ENCODE measurements around the gene SPEG. TPM values are rescaled to one million over a fixed set of nuclear protein-coding genes. Genes with fewer than 3 reads are reported as not detected.

The SPEG gene
- total and polyA plus RNA-seq, 2 of the 8 experiments (the other 6 are each of a cell fraction or from before 2014, with no cell fraction given) = 19.9 to 32.0 TPM

Other genes starting within 250 kb of the SPEG start
- 16.0 and 16.6 TPM in 2 replicates for gene ZFAND2B, start 228.1 kb upstream of the SPEG start, total RNA-seq (2021; fragmentation: NEBNext Ultra II Directional; extraction: Animal tissue kit (Norgen Biotek cat#: 25700))
- 17.9 and 20.2 TPM in 2 replicates for gene ZFAND2B, start 228.1 kb upstream of the SPEG start, polyA plus RNA-seq (2011; rRNA removed)
- gene ABCB6, start 215.9 kb upstream of the SPEG start, total RNA-seq (2021; fragmentation: NEBNext Ultra II Directional; extraction: Animal tissue kit (Norgen Biotek cat#: 25700)) = 44.9 and 49.9 TPM in 2 replicates
- 50.6 and 65.6 TPM in 2 replicates for gene ABCB6, start 215.9 kb upstream of the SPEG start, polyA plus RNA-seq (2011; rRNA removed)
- gene ATG9A, start 205.2 kb upstream of the SPEG start, total RNA-seq (2021; fragmentation: NEBNext Ultra II Directional; extraction: Animal tissue kit (Norgen Biotek cat#: 25700)) = 43.6 and 43.8 TPM in 2 replicates
- 66.8 and 82.2 TPM in 2 replicates for gene ATG9A, start 205.2 kb upstream of the SPEG start, polyA plus RNA-seq (2011; rRNA removed)
- gene ANKZF1, start 205.0 kb upstream of the SPEG start, total RNA-seq (2021; fragmentation: NEBNext Ultra II Directional; extraction: Animal tissue kit (Norgen Biotek cat#: 25700)) = 44.4 and 50.1 TPM in 2 replicates
- 32.5 and 43.7 TPM in 2 replicates for gene ANKZF1, start 205.0 kb upstream of the SPEG start, polyA plus RNA-seq (2011; rRNA removed)
- 3.2 and 3.7 TPM in 2 replicates for gene GLB1L, start 189.4 kb upstream of the SPEG start, total RNA-seq (2021; fragmentation: NEBNext Ultra II Directional; extraction: Animal tissue kit (Norgen Biotek cat#: 25700))
- gene GLB1L, start 189.4 kb upstream of the SPEG start, polyA plus RNA-seq (2011; rRNA removed) = 3.7 and 4.0 TPM in 2 replicates
- gene STK16, start 189.4 kb upstream of the SPEG start, total RNA-seq (2021; fragmentation: NEBNext Ultra II Directional; extraction: Animal tissue kit (Norgen Biotek cat#: 25700)) = 17.0 and 21.3 TPM in 2 replicates
- 51.4 and 69.9 TPM in 2 replicates for gene STK16, start 189.4 kb upstream of the SPEG start, polyA plus RNA-seq (2011; rRNA removed)
- gene TUBA4B, start 181.6 kb upstream of the SPEG start, total RNA-seq (2021; fragmentation: NEBNext Ultra II Directional; extraction: Animal tissue kit (Norgen Biotek cat#: 25700)) = 0.24 TPM in 1 of 2 replicates, not detected in the other
- 0.08 and 0.25 TPM in 2 replicates for gene TUBA4B, start 181.6 kb upstream of the SPEG start, polyA plus RNA-seq (2011; rRNA removed)
- gene TUBA4A, start 180.9 kb upstream of the SPEG start, total RNA-seq (2021; fragmentation: NEBNext Ultra II Directional; extraction: Animal tissue kit (Norgen Biotek cat#: 25700)) = 59.5 and 67.3 TPM in 2 replicates
- gene TUBA4A, start 180.9 kb upstream of the SPEG start, polyA plus RNA-seq (2011; rRNA removed) = 172 and 174 TPM in 2 replicates
- gene DNAJB2, start 155.5 kb upstream of the SPEG start, total RNA-seq (2021; fragmentation: NEBNext Ultra II Directional; extraction: Animal tissue kit (Norgen Biotek cat#: 25700)) = 26.3 and 33.5 TPM in 2 replicates
- gene DNAJB2, start 155.5 kb upstream of the SPEG start, polyA plus RNA-seq (2011; rRNA removed) = 21.0 and 28.6 TPM in 2 replicates
- 5.2 and 5.4 TPM in 2 replicates for gene PTPRN, start 125.4 kb upstream of the SPEG start, total RNA-seq (2021; fragmentation: NEBNext Ultra II Directional; extraction: Animal tissue kit (Norgen Biotek cat#: 25700))
- gene PTPRN, start 125.4 kb upstream of the SPEG start, polyA plus RNA-seq (2011; rRNA removed) = 8.2 and 17.4 TPM in 2 replicates
- not detected in 2 replicates for gene RESP18, start 102.1 kb upstream of the SPEG start, total RNA-seq (2021; fragmentation: NEBNext Ultra II Directional; extraction: Animal tissue kit (Norgen Biotek cat#: 25700))
- 0.11 TPM in 1 of 2 replicates, not detected in the other for gene RESP18, start 102.1 kb upstream of the SPEG start, polyA plus RNA-seq (2011; rRNA removed)
- gene DNPEP, start 46.9 kb upstream of the SPEG start, total RNA-seq (2021; fragmentation: NEBNext Ultra II Directional; extraction: Animal tissue kit (Norgen Biotek cat#: 25700)) = 59.8 and 64.2 TPM in 2 replicates
- gene DNPEP, start 46.9 kb upstream of the SPEG start, polyA plus RNA-seq (2011; rRNA removed) = 109 and 142 TPM in 2 replicates
- gene DES, start 16.5 kb upstream of the SPEG start, total RNA-seq (2021; fragmentation: NEBNext Ultra II Directional; extraction: Animal tissue kit (Norgen Biotek cat#: 25700)) = 1.5 and 1.8 TPM in 2 replicates
- 3.8 and 4.3 TPM in 2 replicates for gene DES, start 16.5 kb upstream of the SPEG start, polyA plus RNA-seq (2011; rRNA removed)
- 34.3 and 35.3 TPM in 2 replicates for gene GMPPA, start 64.0 kb downstream of the SPEG start, total RNA-seq (2021; fragmentation: NEBNext Ultra II Directional; extraction: Animal tissue kit (Norgen Biotek cat#: 25700))
- 98.8 and 101 TPM in 2 replicates for gene GMPPA, start 64.0 kb downstream of the SPEG start, polyA plus RNA-seq (2011; rRNA removed)
- 0.19 and 0.22 TPM in 2 replicates for gene ASIC4, start 79.6 kb downstream of the SPEG start, total RNA-seq (2021; fragmentation: NEBNext Ultra II Directional; extraction: Animal tissue kit (Norgen Biotek cat#: 25700))
- 0.12 and 0.30 TPM in 2 replicates for gene ASIC4, start 79.6 kb downstream of the SPEG start, polyA plus RNA-seq (2011; rRNA removed)
- gene CHPF, start 109.0 kb downstream of the SPEG start, total RNA-seq (2021; fragmentation: NEBNext Ultra II Directional; extraction: Animal tissue kit (Norgen Biotek cat#: 25700)) = 62.9 and 68.1 TPM in 2 replicates
- 67.3 and 103 TPM in 2 replicates for gene CHPF, start 109.0 kb downstream of the SPEG start, polyA plus RNA-seq (2011; rRNA removed)
- 10.2 and 11.0 TPM in 2 replicates for gene TMEM198, start 109.2 kb downstream of the SPEG start, total RNA-seq (2021; fragmentation: NEBNext Ultra II Directional; extraction: Animal tissue kit (Norgen Biotek cat#: 25700))
- 10.4 and 15.4 TPM in 2 replicates for gene TMEM198, start 109.2 kb downstream of the SPEG start, polyA plus RNA-seq (2011; rRNA removed)
- 127 and 135 TPM in 2 replicates for gene OBSL1, start 136.7 kb downstream of the SPEG start, total RNA-seq (2021; fragmentation: NEBNext Ultra II Directional; extraction: Animal tissue kit (Norgen Biotek cat#: 25700))
- gene OBSL1, start 136.7 kb downstream of the SPEG start, polyA plus RNA-seq (2011; rRNA removed) = 116 and 205 TPM in 2 replicates
- 0.65 and 0.73 TPM in 2 replicates for gene INHA, start 137.5 kb downstream of the SPEG start, total RNA-seq (2021; fragmentation: NEBNext Ultra II Directional; extraction: Animal tissue kit (Norgen Biotek cat#: 25700))
- 2.7 and 4.3 TPM in 2 replicates for gene INHA, start 137.5 kb downstream of the SPEG start, polyA plus RNA-seq (2011; rRNA removed)
- gene STK11IP, start 163.0 kb downstream of the SPEG start, total RNA-seq (2021; fragmentation: NEBNext Ultra II Directional; extraction: Animal tissue kit (Norgen Biotek cat#: 25700)) = 24.1 and 29.6 TPM in 2 replicates
- 18.5 and 26.5 TPM in 2 replicates for gene STK11IP, start 163.0 kb downstream of the SPEG start, polyA plus RNA-seq (2011; rRNA removed)
- 6.5 and 7.4 TPM in 2 replicates for gene SLC4A3, start 192.8 kb downstream of the SPEG start, total RNA-seq (2021; fragmentation: NEBNext Ultra II Directional; extraction: Animal tissue kit (Norgen Biotek cat#: 25700))
- gene SLC4A3, start 192.8 kb downstream of the SPEG start, polyA plus RNA-seq (2011; rRNA removed) = 4.8 and 8.2 TPM in 2 replicates